HG03575 (cell line): ENCODE data around the gene NFIA.

Experiments
- ATAC-seq: cut with Tn5 transposase; IDR thresholded peaks from one replicate; pipeline ENCODE4 v1.9.1; 2021; ENCODE audit not compliant: unreplicated experiment, insufficient number of reproducible peaks, low FRiP score; ENCODE audit errors: extremely low read depth

Gene NFIA

DNA sequence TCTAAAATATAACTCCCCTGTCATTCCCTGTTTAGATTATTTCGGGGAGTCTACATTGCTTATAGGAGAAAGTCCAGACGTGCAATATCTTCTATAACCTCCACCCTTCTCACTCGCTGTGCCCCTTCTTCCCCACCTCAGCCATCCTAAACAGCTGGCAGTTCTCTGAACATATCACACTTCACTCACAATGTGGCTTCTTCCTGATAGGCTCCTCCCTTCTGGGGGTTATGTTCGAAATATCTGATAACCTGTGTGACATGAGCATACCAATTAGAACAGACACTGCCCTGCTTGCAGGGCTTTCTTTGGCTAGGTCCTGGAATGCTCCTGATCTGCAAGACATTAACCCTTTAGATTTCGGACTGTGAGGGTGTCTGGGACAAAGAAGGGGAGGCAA, 274.6 kb downstream of the NFIA start:
- no peak for ATAC-seq

DNA sequence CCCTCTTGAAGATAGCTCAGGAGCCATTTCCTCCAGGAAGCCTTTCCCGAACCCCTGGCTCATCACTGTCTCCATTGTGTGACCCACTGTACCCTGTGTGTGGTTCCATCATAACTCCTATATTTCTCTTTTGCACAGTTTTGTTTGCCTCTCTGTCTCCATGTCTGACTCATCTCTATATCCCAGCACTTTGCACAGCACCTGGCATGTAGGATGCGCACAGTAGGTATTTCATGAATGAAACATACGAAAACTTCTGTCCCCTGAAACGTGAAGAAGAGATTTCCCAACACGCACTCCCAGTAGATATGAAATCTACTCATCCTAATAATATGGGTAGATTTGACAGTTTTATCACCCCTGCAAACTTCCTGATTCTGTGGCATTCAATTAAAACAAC, 275.2 kb downstream of the NFIA start:
- ATAC-seq, result no peak

DNA sequence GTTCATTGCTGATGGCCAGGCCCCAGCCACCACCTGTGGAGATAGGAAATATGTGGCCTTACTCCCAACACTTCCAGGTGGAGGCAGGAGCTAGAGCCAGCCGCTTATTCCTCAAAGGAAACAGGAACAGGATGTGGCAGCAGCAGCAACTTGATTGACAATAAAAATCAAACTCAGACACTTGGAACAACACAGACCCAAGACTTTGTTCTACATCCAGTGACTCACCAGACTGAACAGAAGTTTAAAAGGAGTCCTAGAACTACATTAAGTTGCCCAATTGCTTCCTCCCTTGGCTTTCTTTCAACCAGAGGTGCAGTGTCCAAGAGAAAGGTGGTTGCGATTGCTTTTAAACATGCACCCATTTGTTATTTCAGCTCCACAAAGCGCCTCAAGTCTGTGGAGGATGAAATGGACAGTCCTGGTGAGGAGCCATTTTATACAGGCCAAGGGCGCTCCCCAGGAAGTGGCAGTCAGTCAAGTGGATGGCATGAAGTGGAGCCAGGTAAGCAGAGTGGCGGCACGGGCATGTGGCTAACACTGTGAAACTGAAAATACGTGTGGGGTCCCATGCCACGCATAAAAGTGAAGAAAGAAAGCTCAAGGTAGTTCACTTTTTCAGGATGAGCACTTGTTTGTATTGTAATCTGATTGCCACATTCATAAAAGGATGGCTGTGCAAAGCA, 276.6 kb downstream of the NFIA start:
- no peak for ATAC-seq

DNA sequence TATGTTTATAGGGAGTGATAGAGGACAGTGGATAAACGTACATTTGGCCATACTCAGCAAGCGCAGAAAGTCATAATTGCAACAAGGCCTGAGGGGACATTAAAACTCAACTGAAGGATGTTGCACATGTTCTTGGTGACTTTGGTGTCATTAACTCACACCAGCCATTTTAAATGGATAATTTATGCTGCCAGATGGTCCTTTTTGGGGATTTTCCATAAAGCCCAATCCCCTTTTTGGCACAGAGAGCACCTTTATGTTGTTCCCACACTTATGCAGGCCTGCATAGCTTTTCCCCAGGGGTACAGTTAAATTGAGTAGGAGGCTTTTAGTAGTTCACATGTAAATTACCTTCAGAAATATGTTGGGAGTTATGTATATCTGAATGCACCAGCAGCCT, 279.6 kb downstream of the NFIA start:
- ATAC-seq, result no peak

DNA sequence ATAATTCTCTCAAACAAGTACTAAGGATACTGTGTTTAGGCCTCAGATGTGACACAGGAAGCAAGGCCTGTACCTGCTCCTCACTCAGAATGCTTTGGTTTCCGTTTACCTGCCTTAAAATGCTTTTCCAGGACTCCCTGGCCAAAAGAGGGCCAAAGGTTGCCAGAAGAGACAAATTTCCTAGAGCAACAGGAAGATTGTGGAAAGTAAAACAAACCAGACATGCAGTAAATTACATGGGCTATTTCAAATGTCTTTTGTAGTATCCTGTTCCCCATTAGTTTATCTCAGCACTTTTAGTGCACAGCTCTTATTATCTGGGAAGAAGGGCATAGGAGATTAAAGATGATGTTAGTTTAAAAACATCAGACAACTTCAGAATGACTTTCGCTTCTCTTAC, 280.0 kb downstream of the NFIA start:
- ATAC-seq, result no peak

DNA sequence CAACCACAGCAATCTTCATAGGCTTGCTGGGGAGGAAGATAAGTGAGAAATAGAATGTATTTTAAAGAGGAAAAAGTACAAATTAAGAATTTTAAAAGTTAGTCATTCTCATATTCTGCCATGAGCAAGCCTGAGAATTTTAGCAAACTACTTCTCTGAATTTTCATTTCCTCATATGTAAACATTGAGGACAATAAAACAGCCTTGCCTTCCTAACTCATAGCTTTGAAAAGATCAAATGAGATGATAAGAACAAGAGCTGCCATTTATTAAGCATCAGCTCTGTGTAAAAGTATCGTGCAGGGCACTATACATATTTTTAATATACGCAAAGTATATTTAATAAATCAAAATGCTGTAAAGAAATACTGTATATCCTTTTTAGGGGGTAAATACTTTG, 286.0 kb downstream of the NFIA start:
- ATAC-seq, result no peak

DNA sequence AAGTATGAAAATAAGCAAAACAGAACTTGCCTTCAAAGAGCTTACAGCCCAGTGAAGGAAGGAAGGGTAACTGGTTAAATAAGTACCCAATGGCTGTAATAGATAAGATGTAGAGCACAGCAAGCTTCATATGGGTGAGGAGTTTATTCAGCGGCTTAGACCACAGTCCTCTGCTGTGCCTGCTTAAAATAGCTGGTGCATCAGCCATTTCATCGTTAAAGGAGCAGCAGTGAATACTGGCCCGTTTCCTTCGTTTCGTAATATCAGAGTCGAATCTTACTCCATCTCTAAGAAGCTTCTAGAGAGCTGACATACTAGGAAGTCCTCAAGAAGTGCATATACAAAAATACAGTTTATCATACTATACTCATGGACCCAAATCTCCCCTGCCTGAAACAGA, 286.5 kb downstream of the NFIA start:
- ATAC-seq, result no peak

DNA sequence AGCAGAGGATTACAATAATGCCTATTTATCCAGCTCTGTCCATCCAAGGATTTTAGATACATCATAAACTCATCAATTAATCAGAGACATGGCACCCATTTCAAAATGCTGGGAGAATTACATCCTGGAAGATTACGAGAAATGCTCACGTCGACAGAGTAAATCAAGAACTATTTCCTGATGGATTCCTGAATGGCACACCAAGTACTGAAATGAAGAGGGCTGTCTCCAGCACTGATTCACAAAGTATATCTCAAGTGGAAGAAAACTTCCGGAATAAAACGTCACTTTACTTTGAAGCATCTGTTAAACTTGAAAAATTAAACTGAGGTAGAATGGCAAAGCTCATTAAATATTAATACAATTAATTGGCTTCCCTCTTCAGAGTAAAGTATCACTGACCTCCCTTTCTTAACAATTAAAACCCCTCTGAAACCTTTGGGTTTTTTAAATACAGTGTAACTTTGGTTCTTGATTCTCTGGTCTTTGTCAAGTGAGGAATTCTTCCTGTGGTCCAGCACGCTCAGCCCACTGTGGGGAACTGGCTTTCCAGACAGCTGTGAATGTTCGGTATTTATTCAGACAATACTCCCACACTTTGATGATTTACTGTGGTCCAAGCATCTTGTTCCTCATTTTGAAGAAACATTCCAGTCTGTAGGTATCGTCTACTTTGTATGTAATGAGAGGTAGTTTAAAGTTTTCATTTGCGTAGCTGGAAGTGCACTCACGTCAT, 288.0 kb downstream of the NFIA start:
- ATAC-seq, result no peak

DNA sequence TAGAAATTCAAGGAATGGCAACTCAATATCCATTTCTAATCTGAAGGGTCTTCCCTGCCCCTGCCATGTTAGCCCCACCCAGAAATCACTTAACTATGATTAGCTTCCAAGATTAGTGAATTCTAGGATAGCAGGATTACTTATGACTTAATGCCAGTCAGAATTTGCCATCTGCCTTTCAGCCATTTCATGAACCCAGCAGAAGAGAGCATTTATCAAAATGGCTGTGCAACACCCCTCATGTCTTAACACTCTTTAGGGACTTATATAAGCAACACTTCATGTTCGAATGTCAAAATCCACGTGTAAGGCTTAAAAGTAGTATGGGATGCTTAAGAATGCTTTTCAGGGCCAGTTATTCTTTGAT, 288.5 kb downstream of the NFIA start:
- no peak for ATAC-seq

DNA sequence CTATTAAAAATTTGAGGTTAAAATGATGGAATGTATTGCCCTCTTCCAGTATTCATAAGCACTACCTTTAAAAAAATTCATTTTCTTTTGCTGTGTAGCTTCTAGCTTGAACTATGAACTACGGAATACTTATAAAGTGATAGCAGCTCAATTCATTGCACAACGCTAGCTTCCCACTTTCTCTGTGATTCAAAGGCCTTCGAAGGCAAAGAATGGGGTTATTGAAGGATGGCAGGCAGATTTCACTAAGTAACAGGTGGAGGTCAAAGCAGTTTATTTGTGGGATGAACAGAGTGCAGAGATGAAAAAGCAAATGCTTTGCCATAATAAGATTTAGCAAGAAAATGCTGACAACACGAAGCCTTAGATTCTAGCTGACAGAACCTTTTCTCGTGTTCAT, 290.6 kb downstream of the NFIA start:
- no peak for ATAC-seq

DNA sequence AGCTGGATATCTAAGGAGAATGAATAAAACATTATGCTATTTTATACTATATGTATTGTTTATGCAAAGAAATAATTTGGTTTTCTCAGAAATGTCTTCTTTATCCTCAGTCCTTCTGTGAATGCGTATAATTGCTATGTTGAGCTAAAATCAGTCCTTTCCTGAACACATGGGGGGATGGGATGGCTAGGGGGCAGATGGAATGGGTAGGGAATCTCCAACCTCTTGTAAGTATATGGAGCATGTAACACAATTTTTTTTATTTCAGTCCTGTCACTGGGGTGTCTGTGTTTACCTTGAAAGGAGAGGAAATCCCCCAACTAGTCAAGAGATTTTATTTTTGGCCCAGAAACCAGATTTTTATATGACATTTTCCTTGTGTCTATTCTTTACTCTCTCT, 291.8 kb downstream of the NFIA start:
- no peak for ATAC-seq

DNA sequence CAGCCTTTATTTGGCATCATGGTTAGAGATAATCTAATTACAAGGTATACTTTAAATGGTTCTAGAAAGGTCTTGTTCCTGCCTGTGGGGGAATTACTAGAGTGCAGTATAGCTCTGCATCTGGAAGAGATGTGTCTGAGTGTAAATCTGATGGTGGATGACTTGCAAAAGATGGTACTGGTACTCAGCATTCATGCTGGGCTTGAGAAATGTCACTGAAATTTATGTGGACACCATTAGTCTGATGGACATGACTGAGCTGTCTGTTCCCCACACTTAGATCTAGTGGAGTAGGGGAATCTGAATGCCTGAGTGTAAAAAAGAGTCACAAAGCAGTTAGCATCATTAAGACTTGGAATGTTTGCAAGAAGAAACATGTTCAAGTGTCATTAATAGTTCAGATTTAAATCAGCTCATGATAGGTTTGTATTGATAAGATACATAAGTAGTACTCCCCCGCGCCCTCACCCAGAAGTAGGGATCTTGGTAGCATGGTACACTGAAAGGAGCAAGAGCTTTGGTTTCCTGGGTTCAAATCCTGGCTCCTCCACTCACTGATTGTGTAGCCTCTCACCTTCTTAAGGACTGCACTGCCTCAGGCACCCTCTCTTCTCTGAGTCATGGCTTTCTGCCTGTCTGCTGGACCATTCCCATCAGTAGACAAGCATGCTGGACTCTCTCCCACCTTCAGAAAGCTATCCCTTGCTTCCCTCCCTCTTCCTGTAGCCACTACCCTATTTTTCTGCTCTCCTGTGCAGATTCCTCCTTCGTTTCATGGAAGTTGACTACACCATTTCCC, 292.9 kb downstream of the NFIA start:
- ATAC-seq, result no peak

DNA sequence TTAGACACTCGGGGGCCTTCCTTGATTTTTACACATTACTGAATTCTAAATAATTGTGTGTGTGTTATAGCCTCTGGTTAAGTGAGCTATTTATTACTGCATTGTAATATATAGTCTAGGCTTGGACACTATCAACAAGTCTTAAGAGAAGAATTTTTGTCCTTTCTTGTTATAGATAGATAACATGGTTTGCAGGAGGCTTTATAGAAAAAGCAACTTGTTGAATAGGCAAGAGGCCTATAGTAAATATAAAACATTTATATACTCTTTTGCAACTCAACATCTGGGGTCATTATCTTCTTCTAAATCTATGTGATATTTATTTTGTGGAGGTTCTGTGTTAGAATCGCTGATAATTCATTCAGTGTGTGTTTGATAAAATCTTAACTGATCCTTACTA, 293.8 kb downstream of the NFIA start:
- ATAC-seq, result no peak

DNA sequence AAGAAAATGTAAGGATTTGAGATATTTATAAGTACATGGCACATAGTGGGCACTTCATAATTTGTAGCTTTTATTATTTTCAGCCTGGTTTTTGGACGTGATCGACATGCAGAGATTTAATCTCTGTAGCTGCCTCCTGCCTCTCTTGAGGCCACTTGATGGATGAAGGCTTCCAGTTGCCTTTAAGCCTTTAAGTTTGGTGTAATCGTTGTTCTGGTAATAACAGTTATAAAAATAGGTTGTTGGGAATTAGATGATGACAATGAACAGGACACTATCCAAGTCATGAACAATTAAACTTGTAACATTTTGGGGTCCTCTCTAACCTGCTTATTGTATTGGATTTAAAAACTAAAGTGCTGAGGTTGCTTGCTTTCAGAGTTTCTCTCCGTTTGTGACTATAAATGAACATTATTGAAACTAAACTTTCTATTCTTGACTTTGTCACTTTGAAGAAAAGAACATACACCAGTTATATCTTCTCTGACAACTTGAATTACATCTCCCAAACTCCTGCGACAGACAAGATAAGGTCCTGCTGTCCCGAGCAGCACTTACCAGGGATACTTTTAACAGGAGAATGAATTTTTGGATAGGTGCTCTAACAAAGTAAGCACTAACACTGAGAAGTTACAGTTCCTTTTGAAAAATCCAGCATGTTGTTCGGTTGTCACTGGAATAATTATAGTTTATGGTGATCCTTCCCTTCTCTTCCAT, 295.0 kb downstream of the NFIA start:
- ATAC-seq, result no peak

DNA sequence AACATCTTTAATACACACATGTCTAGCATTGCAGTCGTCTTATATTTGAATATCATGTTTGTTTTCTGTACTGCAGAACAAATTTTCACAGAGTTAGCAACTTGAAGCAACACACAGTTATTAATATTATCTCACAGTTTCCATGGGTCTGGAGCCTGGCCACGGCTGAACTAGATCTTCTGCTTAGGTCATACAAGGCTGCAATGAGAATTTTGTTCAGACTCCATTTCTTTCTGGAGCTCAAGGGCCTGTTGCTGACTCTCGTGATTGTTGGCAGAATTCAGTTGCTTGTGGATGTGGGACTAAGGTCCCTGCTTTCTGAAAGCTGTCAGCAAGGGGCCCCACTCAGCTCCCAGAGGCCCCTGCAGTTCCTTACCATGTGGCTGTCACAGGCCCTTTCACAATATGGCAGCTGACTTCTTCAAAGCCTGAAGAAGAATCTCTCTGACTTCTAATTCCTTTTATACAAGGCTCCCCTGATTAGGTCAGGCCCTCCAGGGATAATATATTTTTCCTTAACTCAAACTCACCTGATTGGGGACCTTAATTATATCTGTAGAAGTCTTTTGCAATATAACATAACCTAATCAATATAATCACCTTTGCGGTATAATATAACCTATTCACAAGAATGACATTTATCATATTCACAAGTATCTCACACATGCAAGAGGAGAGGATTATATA, 296.3 kb downstream of the NFIA start:
- ATAC-seq, result no peak

DNA sequence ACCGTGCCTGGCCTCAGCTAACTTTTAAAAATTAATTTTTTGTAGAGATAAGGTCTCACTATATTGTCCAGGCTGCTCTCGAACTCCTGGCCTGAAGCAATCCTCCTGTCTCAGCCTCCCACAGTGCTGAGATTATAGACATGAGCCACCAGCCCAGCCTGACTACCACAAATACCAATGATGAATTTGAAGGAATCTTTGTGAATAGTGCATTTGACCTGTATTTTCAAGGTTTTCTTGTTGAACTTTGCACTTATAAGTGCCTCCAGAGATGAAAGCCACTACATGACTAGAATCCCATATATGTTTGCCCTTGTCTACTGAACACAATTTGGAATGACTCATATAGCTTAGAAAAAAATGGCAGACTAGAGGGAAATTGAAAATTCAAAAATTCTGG, 297.3 kb downstream of the NFIA start:
- ATAC-seq, result no peak

DNA sequence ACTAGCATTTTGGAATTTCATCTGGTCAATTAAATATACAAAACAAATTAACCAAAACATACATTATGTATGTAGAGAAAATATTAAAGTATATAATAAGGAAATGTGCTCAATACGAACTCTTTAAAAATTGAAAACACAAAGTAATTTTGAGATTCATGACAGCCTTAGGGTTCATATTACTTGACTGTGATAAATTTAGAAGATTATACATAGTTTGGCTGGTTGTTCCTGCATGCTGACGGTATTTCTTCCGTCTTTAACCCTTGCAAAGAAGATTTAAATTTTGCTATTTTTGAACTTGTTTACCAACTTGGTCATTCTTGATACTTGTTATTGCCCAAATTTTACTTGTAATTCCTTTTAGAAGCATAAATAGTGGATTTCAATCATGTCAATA, 298.2 kb downstream of the NFIA start:
- no peak for ATAC-seq

DNA sequence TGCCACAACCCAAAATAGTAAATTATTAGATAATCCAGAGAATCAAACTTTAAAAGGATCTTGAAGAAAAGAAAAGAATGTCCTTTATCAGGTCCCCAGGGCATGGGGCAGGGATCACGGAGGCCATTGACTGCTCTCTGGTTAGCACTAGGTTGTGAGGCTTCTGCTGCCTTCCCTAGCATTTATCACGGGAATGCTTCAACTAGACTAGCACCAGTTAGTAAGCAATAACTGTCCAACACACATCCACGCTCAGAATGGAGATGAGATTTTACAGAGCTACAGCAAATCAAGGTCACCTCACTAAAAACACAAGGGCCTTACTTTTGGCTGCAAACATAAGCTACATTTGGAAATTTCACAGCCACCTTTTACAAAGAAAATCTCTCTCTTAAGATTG, 304.0 kb downstream of the NFIA start:
- no peak for ATAC-seq

DNA sequence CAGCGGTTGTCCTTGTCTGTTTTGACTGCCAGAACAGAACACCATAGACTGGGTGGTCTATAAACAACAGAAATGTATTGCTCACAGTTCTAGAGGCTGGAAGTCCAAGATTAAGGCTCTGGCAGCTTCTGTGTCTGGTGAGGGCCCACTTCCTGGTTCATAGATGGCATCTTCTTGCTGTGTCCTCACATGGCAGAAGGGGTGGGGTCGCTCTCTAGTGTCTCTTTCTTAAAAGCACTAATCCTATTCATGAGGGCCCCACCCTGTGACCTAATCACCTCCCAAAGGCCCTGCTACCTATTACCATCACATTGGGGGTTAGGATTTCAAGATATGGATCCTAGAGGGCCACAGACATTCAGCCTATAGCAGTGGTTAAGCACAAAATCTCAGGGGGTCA, 304.4 kb downstream of the NFIA start:
- ATAC-seq, result no peak
